H9 (cell line): Measurements from ENCODE around the gene IGDCC3. TPM values are rescaled to one million over a fixed set of nuclear protein-coding genes. Genes with fewer than 3 reads are reported as not detected.

Experiments used
- DNase-seq: peaks from one replicate; pipeline ENCODE4 v3.0.0-alpha.2; 2017
- H2AFZ ChIP-seq: one replicate; pipeline ENCODE4 v1.6.1; 2013; ENCODE audit warnings: mild to moderate bottlenecking, low read length, control low read depth, moderate library complexity
- H2AK5ac ChIP-seq: 2 replicates; pipeline ENCODE4 v1.6.1; 2013; ENCODE audit warnings: low read length, control low read depth, mixed read lengths; ENCODE audit not compliant: insufficient read length
- H2BK120ac ChIP-seq: one replicate; pipeline ENCODE4 v1.6.1; 2013; ENCODE audit warnings: low read depth, mild to moderate bottlenecking, low read length, control low read depth, inconsistent platforms; ENCODE audit not compliant: poor library complexity, severe bottlenecking
- H2BK12ac ChIP-seq: 2 replicates; pipeline ENCODE4 v1.6.1; 2013; ENCODE audit warnings: low read length, control low read depth, mixed read lengths, low read depth; ENCODE audit not compliant: insufficient read length
- H2BK15ac ChIP-seq: 2 replicates; pipeline ENCODE4 v1.6.1; 2013; ENCODE audit warnings: low read depth, low read length, control low read depth
- H2BK20ac ChIP-seq: one replicate; pipeline ENCODE4 v1.6.1; 2013; ENCODE audit warnings: low read depth, mild to moderate bottlenecking, low read length, control low read depth, inconsistent platforms; ENCODE audit not compliant: poor library complexity, severe bottlenecking
- H2BK5ac ChIP-seq: 2 replicates; pipeline ENCODE4 v1.6.1; 2013; ENCODE audit warnings: low read length, control low read depth, mixed read lengths; ENCODE audit not compliant: insufficient read length
- H3K14ac ChIP-seq: 2 replicates; pipeline ENCODE4 v1.6.1; 2013; ENCODE audit warnings: low read length, control low read depth; ENCODE audit not compliant: insufficient read depth
- H3K18ac ChIP-seq: 2 replicates; pipeline ENCODE4 v1.6.1; 2013; ENCODE audit warnings: low read depth, mild to moderate bottlenecking, mixed read lengths, low read length, control low read depth; ENCODE audit not compliant: insufficient read length
- H3K23ac ChIP-seq: 2 replicates; pipeline ENCODE4 v1.6.1; 2013; ENCODE audit warnings: low read length, control low read depth, mixed read lengths, low read depth; ENCODE audit not compliant: insufficient read length
- H3K23me2 ChIP-seq: 2 replicates; pipeline ENCODE4 v1.6.1; 2013; ENCODE audit warnings: low read depth, mild to moderate bottlenecking, mixed read lengths, low read length, control low read depth; ENCODE audit not compliant: insufficient read length, poor library complexity, severe bottlenecking
- H3K27ac ChIP-seq: 2 replicates; pipeline ENCODE4 v1.5.1; 2013; ENCODE audit warnings: low read length, control low read depth, mixed read lengths, low read depth; ENCODE audit not compliant: insufficient read length
- H3K27me3 ChIP-seq: 2 replicates; pipeline ENCODE4 v1.6.1; 2013; ENCODE audit warnings: low read length, control low read depth, inconsistent platforms; ENCODE audit not compliant: insufficient read depth
- H3K4ac ChIP-seq: 2 replicates; pipeline ENCODE4 v1.6.1; 2013; ENCODE audit warnings: low read depth, mild to moderate bottlenecking, control low read depth, inconsistent platforms, low read length, moderate library complexity
- H3K4me1 ChIP-seq: 2 replicates; pipeline ENCODE4 v1.6.1; 2013; ENCODE audit warnings: low read length, control low read depth, inconsistent platforms; ENCODE audit not compliant: insufficient read depth
- H3K4me2 ChIP-seq: 2 replicates; pipeline ENCODE4 v1.6.1; 2013; ENCODE audit warnings: low read length, control low read depth, mixed read lengths; ENCODE audit not compliant: insufficient read length, insufficient read depth
- H3K56ac ChIP-seq: 2 replicates; pipeline ENCODE4 v1.6.1; 2013; ENCODE audit warnings: low read depth, mild to moderate bottlenecking, mixed read lengths, low read length, control low read depth; ENCODE audit not compliant: insufficient read length
- H3K79me1 ChIP-seq: 2 replicates; pipeline ENCODE4 v1.6.1; 2013; ENCODE audit warnings: low read depth, mild to moderate bottlenecking, moderate library complexity, low read length, control low read depth, inconsistent platforms; ENCODE audit not compliant: insufficient read depth, poor library complexity, severe bottlenecking
- H3K79me2 ChIP-seq: 2 replicates; pipeline ENCODE4 v1.6.1; 2013; ENCODE audit warnings: low read length, control low read depth, inconsistent platforms; ENCODE audit not compliant: insufficient read depth
- H3K9ac ChIP-seq: 2 replicates; pipeline ENCODE4 v1.6.1; 2013; ENCODE audit warnings: low read length, control low read depth, mixed read lengths; ENCODE audit not compliant: insufficient read length; ENCODE audit errors: extremely low read depth
- H3K9me3 ChIP-seq: one replicate; pipeline ENCODE4 v1.6.1; 2013; ENCODE audit warnings: low read depth, low read length, inconsistent platforms; ENCODE audit not compliant: control insufficient read depth
- H3T11ph ChIP-seq: one replicate; pipeline ENCODE4 v1.6.1; 2013; ENCODE audit warnings: mild to moderate bottlenecking, low read length, control low read depth, inconsistent platforms
- H4K20me1 ChIP-seq: one replicate; pipeline ENCODE4 v1.6.1; 2013; ENCODE audit not compliant: control insufficient read depth, insufficient read length, insufficient read depth
- H4K5ac ChIP-seq: 2 replicates; pipeline ENCODE4 v1.6.1; 2013; ENCODE audit warnings: low read depth, mild to moderate bottlenecking, mixed read lengths, low read length, control low read depth; ENCODE audit not compliant: insufficient read length
- H4K8ac ChIP-seq: replicated peaks from 2 replicates; pipeline ENCODE4 v1.6.1; 2013; ENCODE audit warnings: low read length, control low read depth, mixed read lengths, low read depth; ENCODE audit not compliant: insufficient read length
- H4K91ac ChIP-seq: 2 replicates; pipeline ENCODE4 v1.6.1; 2013; ENCODE audit warnings: low read depth, mild to moderate bottlenecking, moderate library complexity, mixed read lengths, low read length, control low read depth; ENCODE audit not compliant: insufficient read length
- H3K27ac Mint-ChIP-seq, 3 experiments: 2 replicates in 2 of 3; 3 replicates in 1 of 3; pipeline ENCODE4 v1.8.0; 2020 to 2021; ENCODE audit warnings: mixed read lengths in 3 of 3, mild to moderate bottlenecking in 1 of 3, moderate library complexity in 1 of 3
- H3K27me3 Mint-ChIP-seq: 2 replicates; pipeline ENCODE4 v1.8.0; 2021; ENCODE audit warnings: low read depth, mild to moderate bottlenecking, moderate library complexity, mixed read lengths
- H3K36me3 Mint-ChIP-seq, 3 experiments: 2 replicates in 2 of 3; 3 replicates in 1 of 3; pipeline ENCODE4 v1.8.0; 2020 to 2021; ENCODE audit warnings: low read depth in 3 of 3, mixed read lengths in 3 of 3; ENCODE audit not compliant: insufficient read depth in 1 of 3
- H3K4me1 Mint-ChIP-seq, 2 experiments: 2 replicates each; pipeline ENCODE4 v1.8.0; 2020; ENCODE audit warnings: mixed read lengths in 2 of 2
- H3K4me3 Mint-ChIP-seq, 2 experiments: 2 replicates in 1 of 2; 3 replicates in 1 of 2; pipeline ENCODE4 v1.8.0; 2020 to 2021; ENCODE audit warnings: mild to moderate bottlenecking in 2 of 2, mixed read lengths in 2 of 2, moderate library complexity in 1 of 2
- H3K9me3 Mint-ChIP-seq, 2 experiments: 2 replicates in 1 of 2; 3 replicates in 1 of 2; pipeline ENCODE4 v1.8.0; 2020; ENCODE audit warnings: mild to moderate bottlenecking in 2 of 2, mixed read lengths in 2 of 2, moderate library complexity in 1 of 2
- WGBS: extraction: QIAGEN DNeasy Blood & Tissue Kit; methylation state at CpG from one replicate; pipeline ENCODE4 v1.1.7; 2013; ENCODE audit warnings: missing lambda C conversion rate, low lambda C conversion rate, mixed read lengths; ENCODE audit not compliant: insufficient read length; ENCODE audit errors: extremely low coverage; 5-methylcytosine and 5-hydroxymethylcytosine counted together
- total RNA-seq: library from RNA; stranded (reverse); gene quantifications from 2 replicates; pipeline ENCODE4 v1.2.1, GENCODE V29; 2021
- TF ChIP-seq, protein P1 (sequence below): fragments of 200-600 bp; sonication (generic); conservative IDR thresholded peaks from 3 replicates; pipeline ENCODE4 v1.8.0; 2021; ENCODE audit warnings: antibody characterized with exemption, mild to moderate bottlenecking

Gene IGDCC3
- total RNA-seq, 1 experiment from 2014 or later = 18.9 TPM

DNA sequence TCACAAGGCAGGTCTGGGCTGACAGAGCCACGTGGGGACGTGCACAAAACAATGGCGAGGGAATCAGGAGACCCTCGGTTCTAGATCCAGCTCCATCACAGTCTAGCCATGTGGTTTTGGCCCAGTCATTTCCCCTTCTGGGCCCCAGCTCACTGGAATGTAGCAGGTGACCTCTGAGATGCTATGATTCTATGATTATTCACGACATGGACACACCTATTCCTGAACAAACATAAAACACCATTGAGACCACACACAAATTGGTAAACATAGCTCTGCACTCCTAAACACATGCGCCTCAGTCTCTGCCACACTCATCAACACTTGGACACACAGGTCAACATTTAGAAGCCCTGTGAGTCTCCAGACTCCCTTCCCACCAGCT lies 36.0 kb upstream of the IGDCC3 start:
- H2BK15ac ChIP-seq = no peak overlapping the region; the same call in 1 of the 2 replicates
- H3K27me3 ChIP-seq = no peaks in the 10 kb centered on the region; the same call in 1 of the 2 replicates
- no peak overlapping the region for H3K56ac ChIP-seq
- no peaks in the 10 kb centered on the region for H3K79me1 ChIP-seq
- no peak overlapping the region for H3K4ac ChIP-seq
- no peak overlapping the region for H3K4me2 ChIP-seq
- H3K23me2 ChIP-seq = no peaks in the 10 kb centered on the region
- Mint-ChIP-seq H3K36me3 (peaks cover 5 to 12% (median 8%) of the 10 kb centered on the region in 3 experiments; a peak in 6 of 7 replicates), H3K4me1 (peaks cover 81 to 83% of the 10 kb centered on the region in 2 experiments), H3K9me3 (no peaks in the 10 kb centered on the region; a peak in 1 of 5 replicates), H3K4me3 (peak overlapping the region in 1 of 2 experiments; percentile 43; a peak in 2 of 5 replicates), H3K27me3 (peaks cover 5% of the 10 kb centered on the region), H3K27ac (peak overlapping the region in 1 of 3 experiments; percentile 97; a peak in 3 of 7 replicates)
- H3K4me1 ChIP-seq = peaks cover 34% of the 10 kb centered on the region; the same call in 1 of the 2 replicates
- H4K91ac ChIP-seq = peak overlapping the region; percentile 30
- H3K27ac ChIP-seq = no peak overlapping the region
- H2BK12ac ChIP-seq = no peak overlapping the region
- H4K20me1 ChIP-seq = no peaks in the 10 kb centered on the region
- H3K9me3 ChIP-seq = no peaks in the 10 kb centered on the region
- DNase-seq = no peak
- H2BK20ac ChIP-seq = no peak overlapping the region
- TF ChIP-seq, protein P1, sequence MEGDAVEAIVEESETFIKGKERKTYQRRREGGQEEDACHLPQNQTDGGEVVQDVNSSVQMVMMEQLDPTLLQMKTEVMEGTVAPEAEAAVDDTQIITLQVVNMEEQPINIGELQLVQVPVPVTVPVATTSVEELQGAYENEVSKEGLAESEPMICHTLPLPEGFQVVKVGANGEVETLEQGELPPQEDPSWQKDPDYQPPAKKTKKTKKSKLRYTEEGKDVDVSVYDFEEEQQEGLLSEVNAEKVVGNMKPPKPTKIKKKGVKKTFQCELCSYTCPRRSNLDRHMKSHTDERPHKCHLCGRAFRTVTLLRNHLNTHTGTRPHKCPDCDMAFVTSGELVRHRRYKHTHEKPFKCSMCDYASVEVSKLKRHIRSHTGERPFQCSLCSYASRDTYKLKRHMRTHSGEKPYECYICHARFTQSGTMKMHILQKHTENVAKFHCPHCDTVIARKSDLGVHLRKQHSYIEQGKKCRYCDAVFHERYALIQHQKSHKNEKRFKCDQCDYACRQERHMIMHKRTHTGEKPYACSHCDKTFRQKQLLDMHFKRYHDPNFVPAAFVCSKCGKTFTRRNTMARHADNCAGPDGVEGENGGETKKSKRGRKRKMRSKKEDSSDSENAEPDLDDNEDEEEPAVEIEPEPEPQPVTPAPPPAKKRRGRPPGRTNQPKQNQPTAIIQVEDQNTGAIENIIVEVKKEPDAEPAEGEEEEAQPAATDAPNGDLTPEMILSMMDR = no peak
- H3T11ph ChIP-seq = no peak overlapping the region
- no peak overlapping the region for H2AFZ ChIP-seq
- H3K18ac ChIP-seq = no peak overlapping the region
- no CpG with 5 or more reads among the region's 6 CpGs for WGBS
- no peak overlapping the region; the same call in 1 of the 2 replicates for H3K14ac ChIP-seq
- H4K8ac ChIP-seq = no peak overlapping the region
- no peaks in the 10 kb centered on the region; the same call in 1 of the 2 replicates for H3K79me2 ChIP-seq
- no peak overlapping the region for H2AK5ac ChIP-seq
- no peak overlapping the region for H4K5ac ChIP-seq
- no peak overlapping the region for H3K9ac ChIP-seq
- H3K23ac ChIP-seq = no peak overlapping the region
- H2BK120ac ChIP-seq = no peak overlapping the region
- H2BK5ac ChIP-seq = no peak overlapping the region
